Islet of Langerhans (tissue), 1 donor: ENCODE results near the gene SH3RF3.
"Not testable (repeated sequence)": the region's sequence is repeated elsewhere in the genome, so short reads cannot be mapped to it uniquely, and the experiment has no call there.

Experiments
- FAIRE-seq: peaks from one replicate; lab custom pipeline; 2011; peaks lifted over from hg19 to GRCh38; lab: Jason Lieb, UNC

Gene SH3RF3

DNA sequence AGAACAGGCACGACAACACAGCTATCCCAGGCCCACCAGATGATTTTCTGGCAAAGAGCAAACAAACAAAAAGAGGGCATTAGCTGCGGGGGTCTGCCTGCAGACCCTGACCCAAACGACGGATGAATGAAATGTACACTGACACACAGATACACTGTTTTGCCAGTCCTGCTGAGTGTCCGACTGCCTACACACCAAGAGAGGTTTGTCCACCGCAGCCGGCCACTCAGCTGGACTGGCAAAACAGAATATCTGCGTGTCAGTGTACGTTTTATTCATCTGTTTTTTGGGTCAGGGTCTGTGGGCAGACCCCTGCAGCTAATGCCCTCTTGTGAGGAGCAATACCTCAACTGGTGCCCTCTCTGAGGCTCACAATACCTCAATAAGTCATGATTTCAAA, 10.7 kb upstream of the SH3RF3 start:
- FAIRE-seq: no peak

- no peak for FAIRE-seq
Observed at GRCh38 chr2:109120166-109120565, 8.8 kb upstream of the SH3RF3 start.

DNA sequence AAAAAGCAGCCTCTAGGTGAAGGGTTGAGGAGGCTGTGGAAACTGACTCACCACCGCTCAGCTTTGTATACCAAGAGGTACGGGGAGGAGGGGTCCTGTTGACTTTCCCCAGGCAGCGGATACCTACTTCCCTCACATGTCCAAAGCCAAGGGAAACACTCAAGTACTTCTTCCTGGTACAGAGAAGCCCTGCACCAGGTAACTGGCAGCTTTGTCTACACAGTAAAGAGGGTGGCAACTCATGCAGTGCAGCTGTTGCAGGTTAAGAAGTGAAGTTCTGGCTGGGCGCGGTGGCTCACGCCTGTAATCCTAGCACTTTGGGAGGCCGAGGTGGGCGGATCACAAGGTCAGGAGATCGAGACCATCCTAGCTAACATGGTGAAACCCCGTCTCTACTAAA, 8.3 kb upstream of the SH3RF3 start:
- FAIRE-seq: not testable (repeated sequence)

- no peak for FAIRE-seq
Observed at GRCh38 chr2:109123586-109124201, 5.3 kb upstream of the SH3RF3 start.

DNA sequence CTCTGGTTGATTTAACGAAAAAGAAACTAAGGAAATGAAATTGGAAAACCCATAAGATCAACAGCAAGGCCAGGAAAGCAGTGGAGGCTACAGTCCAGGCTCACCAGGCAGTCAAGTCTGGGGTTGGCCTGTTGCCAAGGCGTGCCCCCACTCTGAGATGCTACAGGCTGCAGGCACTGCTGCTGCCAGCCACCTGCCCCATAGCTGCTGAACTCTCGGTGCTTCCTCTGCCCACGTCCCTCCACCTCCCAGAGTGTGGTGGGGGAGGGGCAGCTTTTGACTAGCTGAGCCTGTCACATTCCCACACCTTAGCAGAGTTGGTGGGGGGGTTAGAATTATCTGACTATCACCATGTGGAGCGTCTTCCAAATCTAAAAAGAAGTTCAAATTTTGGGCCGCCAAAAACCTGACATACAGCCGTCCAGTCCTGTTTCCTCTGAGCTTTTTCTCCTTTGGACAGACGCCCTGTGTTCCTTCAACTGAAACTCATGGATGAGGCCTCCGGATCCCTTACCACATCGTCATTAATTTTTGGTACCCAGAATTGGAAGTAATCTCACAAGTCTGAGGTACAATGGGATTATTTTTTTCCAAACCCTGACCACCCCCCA, 3.9 kb upstream of the SH3RF3 start:
- no peak for FAIRE-seq

DNA sequence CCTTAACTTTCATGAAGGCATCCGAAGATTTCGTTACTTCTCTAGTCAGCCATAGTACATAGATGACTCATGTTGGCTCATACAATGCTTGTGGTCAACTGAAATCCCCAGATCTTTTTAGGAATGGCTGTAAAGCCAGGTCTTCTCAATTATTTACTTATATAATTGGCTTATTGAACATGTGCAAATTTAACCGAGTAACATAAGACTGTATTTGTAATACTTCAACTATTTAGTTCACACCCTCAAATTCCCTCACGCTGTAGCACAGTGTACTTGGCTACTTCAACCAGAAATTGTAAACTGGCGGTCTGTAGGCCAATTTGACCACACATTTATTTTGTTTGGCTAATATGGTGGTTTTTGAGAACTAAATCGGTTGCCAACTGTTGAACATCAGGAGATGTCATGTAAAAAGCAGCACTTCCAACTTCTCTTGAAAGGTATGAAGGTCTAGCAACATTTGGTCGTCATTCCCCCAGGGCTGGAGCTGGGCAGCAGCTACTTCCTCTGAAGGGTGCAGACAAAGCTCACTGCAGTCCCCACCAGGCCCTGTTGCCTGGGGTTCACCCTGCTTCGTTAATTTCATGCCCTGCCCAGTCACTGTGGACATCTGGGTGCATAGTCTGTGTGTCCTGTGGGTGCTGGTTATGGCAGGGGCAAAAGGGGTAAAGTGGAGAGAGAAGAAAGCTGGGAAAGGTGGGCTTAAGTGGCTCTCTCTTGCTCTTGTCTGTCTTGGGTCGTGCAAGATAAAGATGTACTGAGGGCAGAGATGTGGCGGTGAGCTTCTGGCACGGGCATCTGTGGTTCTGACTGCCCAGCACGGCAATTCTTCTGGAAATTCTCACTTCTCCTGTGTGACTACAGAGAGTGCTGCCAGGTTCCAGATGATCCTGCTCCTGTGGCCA, 3.2 kb upstream of the SH3RF3 start:
- FAIRE-seq: no peak

GRCh38 chr2:109126501-109126860, 2.5 kb upstream of the SH3RF3 start:
- no peak for FAIRE-seq

DNA sequence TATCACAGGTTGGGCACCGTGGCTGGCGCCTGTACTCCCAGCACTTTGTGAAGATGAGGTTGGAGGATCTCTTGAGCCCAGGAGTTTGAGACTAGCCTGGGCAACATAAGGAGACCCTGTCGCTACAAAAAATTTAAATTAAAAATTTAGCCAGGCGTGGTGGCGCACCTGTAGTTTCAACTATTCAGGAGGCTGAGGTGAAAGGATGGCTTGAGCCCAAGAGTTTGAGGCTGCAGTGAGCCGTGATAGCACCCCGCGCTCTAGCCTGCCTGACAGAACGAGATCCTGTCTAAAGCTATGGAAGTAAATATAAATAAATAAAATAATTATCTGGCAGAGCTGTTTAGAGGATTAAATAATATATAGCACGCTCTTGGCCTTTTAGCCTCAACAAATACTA, 1.4 kb upstream of the SH3RF3 start:
- FAIRE-seq: no peak

GRCh38 chr2:109128048-109128615, 873 bp upstream of the SH3RF3 start:
- no peak for FAIRE-seq

- no peak for FAIRE-seq
Observed at GRCh38 chr2:109129356-109129920, 433 bp downstream of the SH3RF3 start.

GRCh38 chr2:109129921-109130722, 1.1 kb downstream of the SH3RF3 start:
- FAIRE-seq: no peak

DNA sequence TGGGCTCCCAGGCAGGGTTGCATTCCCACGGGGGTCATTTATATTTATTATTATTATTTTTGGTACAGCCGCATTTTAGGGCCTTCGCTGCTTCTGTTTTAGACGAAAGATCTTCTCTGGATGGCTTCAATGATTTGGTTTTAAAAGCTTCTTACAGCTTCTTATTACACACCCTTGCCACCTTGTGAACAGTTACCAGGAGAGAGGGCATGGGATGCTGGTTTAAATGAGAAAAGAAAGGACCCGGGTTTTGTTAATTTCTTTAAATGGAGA, 1.7 kb downstream of the SH3RF3 start:
- no peak for FAIRE-seq

GRCh38 chr2:109131777-109132176, 2.8 kb downstream of the SH3RF3 start:
- no peak for FAIRE-seq

DNA sequence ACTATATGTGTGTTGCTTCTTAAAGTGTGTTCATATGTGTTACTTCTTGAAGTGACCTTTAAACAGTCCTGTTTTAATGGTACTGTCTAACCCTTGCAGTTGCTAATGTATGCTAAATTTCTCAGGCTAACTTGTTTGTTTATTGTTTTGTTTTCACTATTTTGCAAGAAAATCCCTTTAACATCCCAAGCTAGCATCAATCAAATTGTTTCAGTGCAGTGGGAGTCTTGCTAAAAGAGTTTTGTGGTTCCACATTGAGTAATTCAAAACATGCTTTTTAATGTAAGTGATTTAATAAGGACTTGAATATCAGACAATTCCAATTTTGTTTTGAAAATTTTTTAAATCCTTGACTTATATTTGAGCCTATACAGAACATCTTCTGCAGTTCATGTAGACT, 3.6 kb downstream of the SH3RF3 start:
- FAIRE-seq: no peak

- no peak for FAIRE-seq
Observed at GRCh38 chr2:109133746-109134145, 4.7 kb downstream of the SH3RF3 start.

DNA sequence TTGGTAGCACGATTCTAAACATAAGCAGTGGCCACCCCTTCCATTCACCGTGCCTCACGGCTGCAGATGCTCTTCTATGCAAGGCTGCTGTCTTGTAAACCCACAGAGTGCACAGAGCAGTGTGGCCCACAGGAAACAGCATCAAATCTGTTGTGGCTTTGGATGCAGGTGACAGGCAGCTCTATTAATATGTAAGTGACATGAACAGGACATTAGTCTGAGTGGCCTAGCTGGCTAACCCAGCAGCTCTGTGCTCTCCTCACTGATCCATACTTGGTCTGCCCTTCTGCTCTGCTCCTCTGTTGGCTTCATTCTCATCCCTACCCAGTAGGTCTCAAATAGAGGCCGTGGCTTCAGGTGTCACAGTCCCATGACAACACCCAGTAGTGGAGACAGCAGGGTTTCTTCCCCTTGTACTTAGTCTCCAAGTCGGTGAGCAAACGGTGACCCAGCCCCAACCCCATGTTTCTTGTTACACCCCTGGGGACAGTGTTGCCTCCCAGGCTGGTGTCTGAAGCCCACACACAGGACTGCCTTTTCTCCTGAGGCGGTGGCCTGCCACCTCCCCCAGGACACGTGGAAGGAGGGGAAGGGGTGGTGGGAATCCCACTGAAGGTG, 5.8 kb downstream of the SH3RF3 start:
- no peak for FAIRE-seq

DNA sequence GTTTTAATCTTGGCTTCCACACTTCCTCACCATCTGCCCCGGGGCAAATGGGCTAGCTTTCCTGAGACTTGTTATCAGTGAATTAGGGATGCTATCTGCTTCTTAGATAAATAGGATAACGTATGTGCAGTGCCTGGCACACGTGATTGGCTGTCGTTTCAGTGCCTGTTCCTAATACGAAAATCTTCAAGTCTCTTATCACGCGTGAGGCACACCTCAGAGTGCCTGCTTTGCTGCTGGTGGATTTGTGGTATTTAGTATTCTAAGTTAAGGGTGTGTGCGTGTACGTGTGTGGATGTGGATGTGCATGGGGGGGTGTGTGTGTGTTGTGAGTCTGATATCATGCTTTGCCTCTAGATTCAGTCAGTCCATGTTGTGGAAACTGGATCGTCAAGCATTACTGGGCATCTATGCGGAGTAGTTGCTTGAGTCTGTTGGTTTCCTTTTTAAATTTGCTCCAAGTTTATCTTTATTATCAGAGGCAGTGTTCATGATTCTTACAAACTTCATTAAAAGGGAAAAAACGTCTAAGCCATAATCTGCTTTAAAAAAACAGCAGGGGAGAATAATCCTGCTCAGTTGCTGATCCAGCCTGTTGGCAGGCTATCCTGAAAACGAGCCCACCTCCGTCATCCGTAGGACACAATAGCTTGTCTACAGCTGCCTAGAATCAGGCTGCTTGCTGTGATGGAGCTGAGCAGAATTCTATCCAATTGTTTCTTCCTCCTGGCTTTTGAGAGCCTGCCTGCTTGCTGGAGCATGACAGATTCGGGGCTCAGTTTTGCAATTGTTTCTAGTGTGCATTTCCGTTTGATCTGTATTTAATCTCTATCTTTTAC, 6.6 kb downstream of the SH3RF3 start:
- FAIRE-seq: no peak

- FAIRE-seq: no peak
Observed at GRCh38 chr2:109136542-109136941, 7.5 kb downstream of the SH3RF3 start.

GRCh38 chr2:109137616-109138015, 8.6 kb downstream of the SH3RF3 start:
- FAIRE-seq: no peak

DNA sequence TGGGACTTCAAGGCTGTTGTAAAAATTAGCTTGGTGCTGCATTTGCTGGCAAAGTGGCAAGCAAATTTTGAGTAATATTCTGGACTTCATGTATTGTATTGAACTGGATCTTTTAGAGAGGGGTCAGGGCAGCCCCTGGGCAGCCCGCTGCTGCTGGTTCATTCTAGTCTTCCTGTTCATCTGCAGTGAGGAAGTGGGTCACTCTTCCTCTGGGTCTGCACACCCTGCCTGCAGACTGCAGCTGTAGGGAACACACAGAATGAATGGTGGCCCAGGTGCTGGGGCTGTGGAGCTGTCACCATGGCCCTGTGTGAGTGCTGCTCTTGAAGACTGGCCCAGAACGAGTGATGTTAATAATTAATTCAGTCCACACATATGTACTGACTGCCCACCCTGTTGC, 9.4 kb downstream of the SH3RF3 start:
- no peak for FAIRE-seq

DNA sequence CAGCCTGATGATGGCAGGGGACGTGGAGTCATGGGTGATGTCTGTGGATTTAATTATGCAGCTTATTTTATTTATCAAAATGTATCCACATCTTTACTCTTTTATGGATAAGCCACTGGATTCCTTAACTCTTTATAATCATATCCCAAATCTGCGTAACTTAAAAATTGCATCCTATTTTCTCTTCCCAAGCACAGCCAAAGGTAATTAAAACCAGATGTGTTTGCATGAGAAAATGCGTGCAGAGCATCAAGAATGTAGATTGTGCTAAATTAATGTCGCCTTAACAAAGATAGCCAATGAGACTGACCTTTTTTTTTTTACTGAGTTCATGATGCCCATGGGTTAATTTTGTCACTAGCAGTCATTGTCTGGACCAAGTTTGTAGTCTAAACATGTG, 10.0 kb downstream of the SH3RF3 start:
- no peak for FAIRE-seq
